ENCODE measurements around the gene AAGAB. TPM values are rescaled to one million over a fixed set of nuclear protein-coding genes. Genes with fewer than 3 reads are reported as not detected.

The AAGAB gene
- total RNA-seq, 2 donors from 2014 or later = 67.7 to 99.1 TPM

DNA sequence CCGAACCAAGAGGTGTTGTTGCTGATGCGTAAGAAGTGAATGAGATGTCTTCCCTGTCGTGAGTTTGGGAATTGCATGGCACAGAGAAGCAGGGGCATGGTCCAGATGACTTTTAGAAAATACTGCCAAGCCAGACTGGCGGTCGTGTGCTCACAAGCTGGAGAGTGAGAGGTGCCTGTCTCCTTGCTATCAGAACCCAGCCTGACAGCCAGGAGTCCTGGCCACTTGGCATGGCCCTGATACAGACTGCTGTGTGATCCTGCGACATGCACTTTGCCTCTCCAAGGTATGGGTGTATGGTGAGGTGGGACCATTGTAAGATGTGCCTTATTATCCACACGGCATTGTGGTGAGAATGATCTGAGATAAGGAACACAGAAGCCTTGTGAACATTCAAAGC lies 96.1 kb downstream of the AAGAB start:
- Histone ChIP-seq H3K9ac (ENCODE audit: extremely low read depth, low read length, poor library complexity, severe bottlenecking) (no peak overlapping the region), H3K36me3 (ENCODE audit: control insufficient read depth, insufficient read depth, low read length) (peaks cover 7% of the 10 kb centered on the region), H3K4me3 (ENCODE audit: low read length) (no peak overlapping the region), H3K9me3 (ENCODE audit: control insufficient read depth, low read length) (peaks cover 8% of the 10 kb centered on the region), H3K27ac (ENCODE audit: low read depth, low read length) (no peak overlapping the region), H3K27me3 (ENCODE audit: control insufficient read depth, insufficient read depth, low read length, poor library complexity, severe bottlenecking) (no peaks in the 10 kb centered on the region), H3K4me1 (ENCODE audit: control insufficient read depth, insufficient read depth, low read length) (peaks cover 16% of the 10 kb centered on the region)
- H3K9me3 Mint-ChIP-seq = peaks cover 5% of the 10 kb centered on the region
- DNase-seq = no peak
- H3K36me3 Mint-ChIP-seq (ENCODE audit: low read depth) = peaks cover 6% of the 10 kb centered on the region
- no peak overlapping the region for H3K4me3 Mint-ChIP-seq
- no peak for TF ChIP-seq CTCF (conservative IDR thresholded peaks at IDR 0.05)
- peaks cover 37% of the 10 kb centered on the region for H3K27me3 Mint-ChIP-seq (ENCODE audit: insufficient read depth)
- no peak overlapping the region for H3K27ac Mint-ChIP-seq
- peaks cover 13% of the 10 kb centered on the region for H3K4me1 Mint-ChIP-seq
- 95 to 97% methylated on average over 6 to 7 of the region's 7 CpGs for WGBS, 2 experiments (ENCODE audit: insufficient coverage in 1 of 2, insufficient read length in 1 of 2)

- H3K27me3 ChIP-seq (ENCODE audit: control insufficient read depth, insufficient read depth, low read length, poor library complexity, severe bottlenecking) = no peaks in the 10 kb centered on the region
- no peak overlapping the region for H3K9ac ChIP-seq (ENCODE audit: extremely low read depth, low read length, poor library complexity, severe bottlenecking)
- H3K27ac ChIP-seq (ENCODE audit: low read depth, low read length) = no peak overlapping the region
- Mint-ChIP-seq H3K4me3 (no peak overlapping the region), H3K27ac (no peak overlapping the region), H3K4me1 (peaks cover 17% of the 10 kb centered on the region), H3K36me3 (ENCODE audit: low read depth) (peaks cover 6% of the 10 kb centered on the region), H3K9me3 (peaks cover 5% of the 10 kb centered on the region), H3K27me3 (ENCODE audit: insufficient read depth) (peaks cover 32% of the 10 kb centered on the region)
- H3K4me1 ChIP-seq (ENCODE audit: control insufficient read depth, insufficient read depth, low read length) = peaks cover 16% of the 10 kb centered on the region
- no peak overlapping the region for H3K4me3 ChIP-seq (ENCODE audit: low read length)
- WGBS, 2 experiments (ENCODE audit: insufficient coverage in 1 of 2, insufficient read length in 1 of 2) = 93 to 100% methylated on average over 5 to 8 of the region's 8 CpGs
- H3K9me3 ChIP-seq (ENCODE audit: control insufficient read depth, low read length) = peaks cover 8% of the 10 kb centered on the region
- no peak for DNase-seq
- H3K36me3 ChIP-seq (ENCODE audit: control insufficient read depth, insufficient read depth, low read length) = peaks cover 7% of the 10 kb centered on the region
- no peak for TF ChIP-seq CTCF (conservative IDR thresholded peaks at IDR 0.05)
Observed at GRCh38 chr15:67157521-67158252, 96.8 kb downstream of the AAGAB start.

DNA sequence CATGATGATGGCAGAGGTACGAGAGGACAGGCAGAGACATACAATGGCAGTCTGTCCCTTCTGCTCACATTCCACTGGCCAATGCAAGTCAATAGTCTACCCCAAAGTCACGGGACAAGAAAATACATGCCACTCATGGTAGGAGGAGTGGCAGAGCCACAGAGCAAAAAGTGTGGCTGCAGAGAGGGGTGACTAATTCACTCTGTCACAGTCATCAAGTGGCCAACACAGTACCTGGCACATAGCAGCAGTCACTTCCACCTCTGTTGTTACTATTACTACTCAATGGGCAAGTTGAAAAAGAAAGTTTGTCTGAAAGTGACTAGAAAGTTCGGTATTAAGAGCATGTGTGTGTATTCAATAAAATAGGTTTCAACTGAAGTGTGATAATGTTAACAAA lies 97.6 kb downstream of the AAGAB start:
- H3K27ac Mint-ChIP-seq = no peak overlapping the region
- WGBS, 2 experiments (ENCODE audit: insufficient coverage in 1 of 2, insufficient read length in 1 of 2) = 96 to 100% methylated on average over 3 of the region's 3 CpGs
- Histone ChIP-seq H3K36me3 (ENCODE audit: control insufficient read depth, insufficient read depth, low read length) (peaks cover 7% of the 10 kb centered on the region), H3K4me1 (ENCODE audit: control insufficient read depth, insufficient read depth, low read length) (peaks cover 22% of the 10 kb centered on the region), H3K9me3 (ENCODE audit: control insufficient read depth, low read length) (peaks cover 8% of the 10 kb centered on the region), H3K9ac (ENCODE audit: extremely low read depth, low read length, poor library complexity, severe bottlenecking) (no peak overlapping the region), H3K27me3 (ENCODE audit: control insufficient read depth, insufficient read depth, low read length, poor library complexity, severe bottlenecking) (no peaks in the 10 kb centered on the region), H3K27ac (ENCODE audit: low read depth, low read length) (no peak overlapping the region), H3K4me3 (ENCODE audit: low read length) (no peak overlapping the region)
- peaks cover 25% of the 10 kb centered on the region for H3K4me1 Mint-ChIP-seq
- peaks cover 6% of the 10 kb centered on the region for H3K36me3 Mint-ChIP-seq (ENCODE audit: low read depth)
- TF ChIP-seq CTCF (conservative IDR thresholded peaks at IDR 0.05) = no peak
- peaks cover 24% of the 10 kb centered on the region for H3K27me3 Mint-ChIP-seq (ENCODE audit: insufficient read depth)
- H3K9me3 Mint-ChIP-seq = peaks cover 5% of the 10 kb centered on the region
- H3K4me3 Mint-ChIP-seq = no peak overlapping the region
- no peak for DNase-seq
